ENCODE results near the gene RFX4. TPM values are rescaled to one million over a fixed set of nuclear protein-coding genes. Genes with fewer than 3 reads are reported as not detected.

Gene RFX4
- total and polyA plus RNA-seq, 9 of the 15 experiments (the other 6 are each of a cell fraction or from before 2014, with no cell fraction given): not detected

DNA sequence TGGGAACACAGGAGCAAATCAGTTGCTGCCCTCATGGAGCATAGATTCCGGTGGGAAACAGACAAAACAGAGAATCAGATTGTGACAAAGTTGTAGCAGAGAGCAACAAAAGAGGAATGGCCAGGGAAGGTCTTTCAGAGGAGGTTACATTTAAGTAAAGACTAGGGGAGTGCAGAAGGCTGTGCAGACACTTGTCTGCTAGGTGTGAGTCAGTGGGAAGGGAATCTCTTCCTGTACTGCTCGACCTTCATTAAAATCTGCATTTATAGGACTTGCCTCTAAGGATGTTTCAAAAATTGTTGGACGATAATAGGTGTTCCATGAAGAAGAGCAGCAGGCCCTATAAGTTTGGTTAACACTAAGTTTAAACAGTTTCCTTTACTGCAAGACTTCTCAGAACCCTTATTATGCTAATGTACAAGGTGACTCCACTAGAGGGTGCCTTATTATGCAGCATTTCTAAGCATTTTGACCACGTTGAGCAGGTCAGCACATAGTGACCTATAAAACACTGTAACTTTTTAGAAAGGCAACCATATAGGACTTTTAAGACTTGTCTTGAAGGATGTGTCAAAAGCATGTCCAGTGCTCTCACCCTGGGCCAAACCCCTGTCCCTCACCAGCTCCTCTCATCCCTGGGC is 99.9 kb downstream of the RFX4 start (continued):
- TF ChIP-seq, protein P1, sequence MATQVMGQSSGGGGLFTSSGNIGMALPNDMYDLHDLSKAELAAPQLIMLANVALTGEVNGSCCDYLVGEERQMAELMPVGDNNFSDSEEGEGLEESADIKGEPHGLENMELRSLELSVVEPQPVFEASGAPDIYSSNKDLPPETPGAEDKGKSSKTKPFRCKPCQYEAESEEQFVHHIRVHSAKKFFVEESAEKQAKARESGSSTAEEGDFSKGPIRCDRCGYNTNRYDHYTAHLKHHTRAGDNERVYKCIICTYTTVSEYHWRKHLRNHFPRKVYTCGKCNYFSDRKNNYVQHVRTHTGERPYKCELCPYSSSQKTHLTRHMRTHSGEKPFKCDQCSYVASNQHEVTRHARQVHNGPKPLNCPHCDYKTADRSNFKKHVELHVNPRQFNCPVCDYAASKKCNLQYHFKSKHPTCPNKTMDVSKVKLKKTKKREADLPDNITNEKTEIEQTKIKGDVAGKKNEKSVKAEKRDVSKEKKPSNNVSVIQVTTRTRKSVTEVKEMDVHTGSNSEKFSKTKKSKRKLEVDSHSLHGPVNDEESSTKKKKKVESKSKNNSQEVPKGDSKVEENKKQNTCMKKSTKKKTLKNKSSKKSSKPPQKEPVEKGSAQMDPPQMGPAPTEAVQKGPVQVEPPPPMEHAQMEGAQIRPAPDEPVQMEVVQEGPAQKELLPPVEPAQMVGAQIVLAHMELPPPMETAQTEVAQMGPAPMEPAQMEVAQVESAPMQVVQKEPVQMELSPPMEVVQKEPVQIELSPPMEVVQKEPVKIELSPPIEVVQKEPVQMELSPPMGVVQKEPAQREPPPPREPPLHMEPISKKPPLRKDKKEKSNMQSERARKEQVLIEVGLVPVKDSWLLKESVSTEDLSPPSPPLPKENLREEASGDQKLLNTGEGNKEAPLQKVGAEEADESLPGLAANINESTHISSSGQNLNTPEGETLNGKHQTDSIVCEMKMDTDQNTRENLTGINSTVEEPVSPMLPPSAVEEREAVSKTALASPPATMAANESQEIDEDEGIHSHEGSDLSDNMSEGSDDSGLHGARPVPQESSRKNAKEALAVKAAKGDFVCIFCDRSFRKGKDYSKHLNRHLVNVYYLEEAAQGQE (IDR thresholded peaks at IDR 0.05; ENCODE audit: borderline replicate concordance): peak; percentile 50
- TF ChIP-seq, protein P1 (CRISPR knock-in tag; IDR thresholded peaks at IDR 0.05; ENCODE audit: low read depth): no peak
- TF ChIP-seq, protein P2, sequence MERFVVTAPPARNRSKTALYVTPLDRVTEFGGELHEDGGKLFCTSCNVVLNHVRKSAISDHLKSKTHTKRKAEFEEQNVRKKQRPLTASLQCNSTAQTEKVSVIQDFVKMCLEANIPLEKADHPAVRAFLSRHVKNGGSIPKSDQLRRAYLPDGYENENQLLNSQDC (CRISPR knock-in tag; IDR thresholded peaks at IDR 0.05): no peak
- TF ChIP-seq TGIF2 (CRISPR knock-in tag; IDR thresholded peaks at IDR 0.05) (no peak), SMARCA4 (IDR thresholded peaks at IDR 0.05) (no peak), SMC3 (conservative IDR thresholded peaks at IDR 0.05; ENCODE audit: insufficient read depth, low read depth, low read length) (0 out of 2 replicates have a peak, but pooled peaks have one; percentile 26), RAD21 (CRISPR knock-in tag; conservative IDR thresholded peaks at IDR 0.05 in 1 of 2, IDR thresholded peaks at IDR 0.05 in 1 of 2) (peak in 1 of 2 experiments; percentile 60; a peak in 3 of 4 replicates), POLR2AphosphoS5 (IDR thresholded peaks at IDR 0.05; ENCODE audit: control insufficient read depth, insufficient read depth, low read depth, low read length) (no peak), ZNF239 (CRISPR knock-in tag; IDR thresholded peaks at IDR 0.05) (peak; percentile 40; the same call in 1 of the 2 replicates)
- TF ChIP-seq, protein P3, sequence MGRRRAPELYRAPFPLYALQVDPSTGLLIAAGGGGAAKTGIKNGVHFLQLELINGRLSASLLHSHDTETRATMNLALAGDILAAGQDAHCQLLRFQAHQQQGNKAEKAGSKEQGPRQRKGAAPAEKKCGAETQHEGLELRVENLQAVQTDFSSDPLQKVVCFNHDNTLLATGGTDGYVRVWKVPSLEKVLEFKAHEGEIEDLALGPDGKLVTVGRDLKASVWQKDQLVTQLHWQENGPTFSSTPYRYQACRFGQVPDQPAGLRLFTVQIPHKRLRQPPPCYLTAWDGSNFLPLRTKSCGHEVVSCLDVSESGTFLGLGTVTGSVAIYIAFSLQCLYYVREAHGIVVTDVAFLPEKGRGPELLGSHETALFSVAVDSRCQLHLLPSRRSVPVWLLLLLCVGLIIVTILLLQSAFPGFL (CRISPR knock-in tag; IDR thresholded peaks at IDR 0.05): no peak
- TF ChIP-seq, protein P4, sequence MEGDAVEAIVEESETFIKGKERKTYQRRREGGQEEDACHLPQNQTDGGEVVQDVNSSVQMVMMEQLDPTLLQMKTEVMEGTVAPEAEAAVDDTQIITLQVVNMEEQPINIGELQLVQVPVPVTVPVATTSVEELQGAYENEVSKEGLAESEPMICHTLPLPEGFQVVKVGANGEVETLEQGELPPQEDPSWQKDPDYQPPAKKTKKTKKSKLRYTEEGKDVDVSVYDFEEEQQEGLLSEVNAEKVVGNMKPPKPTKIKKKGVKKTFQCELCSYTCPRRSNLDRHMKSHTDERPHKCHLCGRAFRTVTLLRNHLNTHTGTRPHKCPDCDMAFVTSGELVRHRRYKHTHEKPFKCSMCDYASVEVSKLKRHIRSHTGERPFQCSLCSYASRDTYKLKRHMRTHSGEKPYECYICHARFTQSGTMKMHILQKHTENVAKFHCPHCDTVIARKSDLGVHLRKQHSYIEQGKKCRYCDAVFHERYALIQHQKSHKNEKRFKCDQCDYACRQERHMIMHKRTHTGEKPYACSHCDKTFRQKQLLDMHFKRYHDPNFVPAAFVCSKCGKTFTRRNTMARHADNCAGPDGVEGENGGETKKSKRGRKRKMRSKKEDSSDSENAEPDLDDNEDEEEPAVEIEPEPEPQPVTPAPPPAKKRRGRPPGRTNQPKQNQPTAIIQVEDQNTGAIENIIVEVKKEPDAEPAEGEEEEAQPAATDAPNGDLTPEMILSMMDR (IDR thresholded peaks at IDR 0.05 in 2 of 3, conservative IDR thresholded peaks at IDR 0.05 in 1 of 3; ENCODE audit: insufficient read depth in 2 of 3, low read depth in 1 of 3, low read length in 3 of 3): peak; percentile 18 to 47 (median 28); a peak in 2 of 6 replicates
